ENCODE data around the gene ITGA6.

The ITGA6 gene

GRCh38 chr2:172420216-172420615, 7.2 kb upstream of the ITGA6 start:
- no peak for DNase-seq

DNA sequence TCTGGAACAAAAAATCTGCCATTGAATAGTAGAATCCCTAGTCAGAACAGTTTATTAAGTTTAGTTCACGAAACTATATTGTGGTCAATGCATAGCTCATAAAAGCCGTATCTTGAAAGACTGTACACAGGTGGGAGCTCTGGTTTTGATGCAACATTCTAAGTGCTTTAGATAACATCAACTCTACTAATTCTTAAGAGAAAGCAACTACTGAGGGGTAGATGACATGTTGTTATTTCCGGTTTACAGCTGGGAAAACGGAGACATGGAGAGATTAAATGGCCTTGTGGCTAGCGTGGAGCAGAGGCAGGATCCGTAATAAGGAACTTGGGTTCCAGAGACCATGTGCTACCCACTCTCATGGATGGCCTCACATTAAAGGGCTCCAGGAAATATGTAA, 4.2 kb upstream of the ITGA6 start:
- DNase-seq = no peak

DNA sequence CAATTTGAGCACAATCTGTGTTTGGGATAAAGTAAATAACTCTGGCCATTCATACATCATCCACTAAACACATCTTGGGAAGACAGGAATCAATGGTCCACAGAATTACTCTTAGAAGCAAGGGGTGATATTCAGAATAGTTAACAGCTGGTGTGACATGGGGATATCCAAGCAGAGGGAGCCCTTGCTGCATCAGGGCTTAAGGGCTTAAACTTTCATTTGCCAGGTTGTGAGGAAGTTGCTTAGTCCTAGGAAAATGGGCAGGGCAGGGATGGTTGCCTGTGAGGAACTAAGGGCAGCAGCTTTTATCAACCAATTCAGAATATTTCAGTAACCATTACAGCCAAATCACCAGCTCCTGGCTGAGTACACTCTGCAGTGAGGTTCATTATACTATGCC, 2.0 kb upstream of the ITGA6 start:
- no peak for DNase-seq

- no peak for DNase-seq
Measured at GRCh38 chr2:172426635-172427255, 641 bp upstream of the ITGA6 start.

DNA sequence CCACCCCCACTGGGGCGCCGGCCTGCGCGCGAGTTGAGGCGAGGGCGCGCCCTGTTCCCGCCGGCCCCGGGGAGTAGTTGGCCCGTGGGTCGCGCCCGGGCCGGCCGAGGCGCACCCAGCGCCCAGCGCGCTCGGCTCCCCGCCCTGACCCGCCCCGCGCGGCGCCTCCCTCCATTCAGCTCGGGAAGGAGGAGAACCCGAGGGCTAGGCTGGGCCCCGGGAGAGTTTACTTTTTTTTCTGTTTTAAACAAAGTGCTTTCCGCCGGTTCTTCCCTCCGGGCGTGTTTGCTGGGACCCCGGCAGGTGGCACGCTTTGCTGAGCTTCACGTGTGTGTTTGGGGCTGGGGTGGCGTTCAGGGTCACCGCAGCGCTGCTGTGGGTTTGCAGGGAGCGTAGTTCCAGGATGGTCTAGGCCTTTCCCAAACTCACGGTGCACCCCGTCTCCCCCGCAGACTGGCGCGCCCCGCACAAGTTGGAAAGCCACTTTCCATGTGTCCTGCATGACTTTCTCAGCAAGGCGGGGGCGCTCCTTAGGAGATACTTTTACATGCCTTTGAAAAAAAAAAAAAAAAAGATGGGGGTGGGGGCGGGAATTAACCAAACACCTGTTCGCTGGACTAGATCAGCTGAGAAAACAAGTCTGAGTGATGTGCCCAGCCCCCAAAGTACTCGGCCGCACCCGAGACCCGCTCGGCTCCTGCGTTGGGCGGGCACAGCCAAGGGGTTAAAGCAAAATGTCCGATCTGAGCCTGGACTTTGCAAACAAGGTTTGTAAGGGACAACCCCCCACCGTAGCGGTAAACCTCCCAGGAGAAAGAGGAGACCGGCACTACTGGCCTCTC, 825 bp downstream of the ITGA6 start:
- peak; percentile 57 to 68 for DNase-seq

GRCh38 chr2:172428832-172429210, 1.4 kb downstream of the ITGA6 start:
- no peak for DNase-seq

DNA sequence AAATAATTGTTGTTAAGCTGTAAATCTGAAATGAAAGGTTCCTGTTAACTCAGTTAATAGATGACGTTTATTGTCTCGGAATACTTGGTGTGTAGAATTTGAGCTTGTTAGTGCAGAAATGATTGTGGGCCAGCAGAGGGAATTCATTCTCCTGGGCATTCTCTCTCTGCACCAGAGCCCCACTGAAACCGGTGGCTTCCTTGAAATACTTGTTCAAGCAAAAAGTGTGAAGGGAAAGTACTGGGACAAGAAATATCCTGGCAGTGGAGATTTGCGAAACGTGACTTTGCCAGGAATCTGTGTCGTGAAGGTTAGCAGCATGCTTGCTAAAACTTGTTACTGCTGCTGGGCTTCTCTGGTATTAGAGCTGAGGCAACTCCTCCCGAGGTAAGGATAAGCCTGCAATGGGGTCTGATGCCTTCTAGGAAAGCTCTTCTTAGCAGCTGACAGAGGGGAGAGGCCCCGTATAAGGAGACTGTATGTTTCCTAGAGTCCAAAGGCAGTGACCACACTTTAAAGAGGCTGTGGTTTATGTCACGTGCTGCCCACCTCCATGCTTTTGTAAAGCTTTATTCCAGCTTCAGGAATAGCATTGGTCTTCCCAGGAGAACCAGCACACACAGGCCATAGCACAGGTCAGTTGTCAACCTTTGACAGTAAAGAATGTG, 2.0 kb downstream of the ITGA6 start:
- no peak for DNase-seq

DNA sequence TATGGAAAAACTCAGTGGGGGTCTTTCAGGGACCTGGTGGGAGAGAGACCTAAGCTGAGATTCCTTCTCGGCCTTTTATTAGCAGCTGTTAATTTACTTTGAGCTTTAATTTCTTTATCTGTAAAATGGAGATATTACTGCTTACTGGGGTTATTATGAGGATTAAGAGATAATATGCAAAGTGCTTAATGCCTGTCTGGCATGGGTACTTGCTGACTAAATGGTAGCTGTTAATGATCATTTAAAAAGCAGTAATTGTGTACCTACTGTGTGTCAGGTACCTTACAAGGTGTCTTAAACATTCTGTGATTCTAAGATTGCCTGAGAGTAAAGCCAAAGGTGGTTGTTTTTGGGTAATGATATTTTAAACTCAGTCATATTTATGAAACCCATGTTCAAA, 2.6 kb downstream of the ITGA6 start:
- no peak for DNase-seq

DNA sequence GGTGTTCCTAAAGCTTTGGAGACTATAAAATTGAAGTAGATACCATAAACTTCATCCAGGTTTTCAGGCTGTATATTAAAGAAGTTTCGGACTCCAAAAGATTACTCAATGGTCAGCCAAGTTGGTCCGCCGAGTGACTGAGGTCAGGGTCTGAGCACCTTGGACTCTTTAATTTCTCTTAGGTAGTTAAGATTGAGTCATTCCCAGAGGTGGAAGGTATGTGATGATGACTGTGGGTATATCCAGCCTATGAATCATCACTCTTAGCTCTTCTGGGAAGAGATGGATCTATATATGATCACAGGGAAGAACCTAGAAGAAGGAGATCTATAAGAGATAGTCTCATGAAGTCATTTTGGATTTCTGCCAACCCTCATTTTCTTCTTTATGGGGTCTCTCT, 3.3 kb downstream of the ITGA6 start:
- no peak for DNase-seq

GRCh38 chr2:172431463-172431862, 4.1 kb downstream of the ITGA6 start:
- DNase-seq = no peak

GRCh38 chr2:172431993-172432392, 4.6 kb downstream of the ITGA6 start:
- DNase-seq = no peak

DNA sequence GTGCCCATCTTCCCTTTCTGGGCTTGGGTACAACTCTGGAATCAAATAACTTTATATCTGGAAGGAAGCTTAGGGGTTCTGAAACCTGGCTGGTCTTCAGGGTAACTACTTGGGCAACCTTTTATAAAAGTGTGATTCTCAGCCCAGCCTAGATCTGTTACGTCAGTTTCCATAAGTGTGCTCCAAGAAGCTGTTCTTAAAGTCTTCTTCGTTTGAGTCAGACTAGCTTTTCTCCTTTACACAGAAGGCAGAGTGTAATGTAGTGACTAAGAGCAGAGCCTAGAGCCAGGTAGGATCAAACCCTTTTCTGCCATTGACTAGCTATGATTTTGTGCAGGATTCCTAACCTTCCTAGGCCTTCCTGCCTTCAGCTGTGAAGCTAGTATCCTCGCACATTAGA, 5.8 kb downstream of the ITGA6 start:
- DNase-seq = no peak

DNA sequence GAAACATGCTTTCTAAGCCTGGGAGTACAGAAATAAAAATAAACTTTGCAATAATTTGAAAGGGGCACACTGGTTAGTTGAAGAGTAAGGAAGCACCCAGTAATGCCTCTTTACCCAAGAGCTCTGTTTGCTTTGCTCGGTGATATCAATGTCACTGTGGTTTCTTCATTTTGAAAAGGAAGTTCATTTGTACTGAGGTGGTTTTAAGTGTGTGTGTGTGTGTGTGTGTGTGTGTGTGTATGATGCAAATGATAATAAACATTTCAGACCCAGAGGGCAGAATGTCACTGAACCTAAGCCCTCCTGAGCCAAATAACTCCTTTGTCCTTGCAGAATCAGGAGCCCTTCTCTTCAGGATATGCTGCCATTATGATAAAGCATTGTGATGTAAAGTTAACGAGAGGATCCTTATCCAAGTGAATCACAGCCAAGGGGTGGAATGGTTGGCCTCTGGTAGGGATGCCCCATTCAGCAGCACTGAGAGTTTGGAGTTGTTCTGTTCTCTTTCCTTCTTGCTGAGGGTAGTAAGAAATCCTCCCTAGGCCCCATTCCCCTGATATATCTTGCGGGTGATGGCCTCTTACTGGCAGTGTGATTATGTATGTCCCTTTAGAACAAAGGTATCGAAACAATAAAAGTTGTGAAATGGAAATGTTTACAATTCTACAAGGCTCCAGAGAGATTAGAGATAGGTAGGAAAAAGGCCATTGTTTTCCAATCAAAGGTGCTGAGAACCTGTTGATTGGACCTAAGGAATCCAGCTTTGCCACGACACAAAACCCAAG, 7.6 kb downstream of the ITGA6 start:
- no peak for DNase-seq

- no peak for DNase-seq
Measured at GRCh38 chr2:172435606-172435911, 8.2 kb downstream of the ITGA6 start.

GRCh38 chr2:172436889-172437288, 9.5 kb downstream of the ITGA6 start:
- DNase-seq = no peak

GRCh38 chr2:172437419-172438341, 10.3 kb downstream of the ITGA6 start:
- DNase-seq = peak; percentile 52 to 67

DNA sequence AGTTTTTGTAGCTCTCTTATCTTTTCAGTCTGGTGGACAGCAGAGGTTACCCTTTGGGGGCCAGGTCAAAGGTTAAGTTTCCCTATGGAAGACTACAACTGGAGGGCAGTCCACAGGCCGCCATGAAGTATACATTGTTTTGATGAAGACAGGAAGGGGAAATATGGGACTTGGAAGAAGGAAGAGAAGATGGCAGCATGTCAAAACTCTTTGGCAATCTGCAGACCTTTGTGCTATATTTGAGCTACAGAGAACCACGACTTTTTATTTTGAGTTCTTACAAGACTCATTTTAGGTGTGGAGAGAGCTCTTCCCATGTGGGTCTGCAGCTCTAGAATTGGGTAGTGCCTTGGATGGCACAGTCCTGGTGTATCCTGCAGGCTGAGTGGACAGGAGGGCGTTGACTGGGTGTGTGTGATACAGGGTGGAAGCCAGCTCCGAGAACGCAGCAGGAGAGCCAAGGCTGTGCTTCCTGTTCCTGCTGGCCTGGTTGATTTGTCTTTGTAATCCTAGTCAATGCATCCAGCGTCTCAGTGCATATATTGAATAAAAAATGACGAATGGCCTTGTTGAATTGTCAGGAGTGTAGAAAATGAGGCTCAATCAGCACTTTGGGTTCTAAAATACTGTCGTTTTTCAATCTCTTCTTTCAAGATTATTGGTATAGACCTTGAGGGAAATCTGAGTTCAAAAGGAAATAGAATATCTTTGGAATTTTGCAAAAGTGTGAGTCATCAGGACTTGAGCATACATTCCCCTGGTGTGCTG, 11.5 kb downstream of the ITGA6 start:
- no peak for DNase-seq

- DNase-seq = no peak
Measured at GRCh38 chr2:172439509-172439860, 12.1 kb downstream of the ITGA6 start.

DNA sequence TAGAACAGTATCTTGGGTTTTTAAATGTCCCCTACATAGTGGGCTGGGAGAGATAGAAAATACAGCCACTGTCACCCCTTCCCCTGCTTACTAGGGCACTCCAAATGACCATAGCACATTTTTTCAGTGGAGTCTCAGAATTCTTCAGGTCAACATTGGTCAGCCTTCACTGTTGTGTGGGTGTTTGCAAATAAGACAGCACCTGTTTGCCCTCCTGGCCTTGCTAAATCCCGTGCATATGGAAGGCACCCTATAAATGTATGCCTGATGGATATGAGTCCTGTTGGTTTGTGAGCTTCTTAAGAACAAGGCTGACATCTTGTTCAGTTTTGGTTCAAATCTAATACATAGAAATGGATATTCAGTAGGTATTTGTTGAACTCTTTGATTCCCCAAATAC, 12.5 kb downstream of the ITGA6 start:
- DNase-seq = no peak

DNA sequence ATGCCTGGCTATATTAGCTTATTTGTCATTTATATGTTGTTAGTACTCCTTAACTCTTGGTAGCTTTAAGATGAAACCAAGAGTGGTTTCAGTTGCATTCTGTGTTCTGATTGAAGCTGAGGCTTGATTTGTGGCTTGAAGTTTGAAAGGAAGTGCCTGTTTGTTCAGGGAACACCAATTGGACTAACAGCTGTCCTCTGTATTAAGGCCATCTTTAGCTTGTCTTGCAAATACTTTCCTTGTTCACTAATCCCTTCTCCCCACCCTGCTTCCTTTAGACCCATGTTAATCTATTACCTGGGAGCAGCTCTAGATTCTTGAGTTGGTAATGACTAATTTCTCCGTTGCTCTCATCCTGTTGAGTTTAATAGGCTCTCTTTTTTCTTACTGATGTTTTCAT, 13.4 kb downstream of the ITGA6 start:
- no peak for DNase-seq

GRCh38 chr2:172442072-172442895, 14.9 kb downstream of the ITGA6 start:
- DNase-seq = peak; percentile 63 to 75
